Activated T-helper 17 cell treated with anti-CD3 and anti-CD28 coated beads, Interleukin-2, amount 50 U/mL, for 72 hours (primary cell): ENCODE results near the gene COX4I1. TPM values are rescaled to one million over a fixed set of nuclear protein-coding genes. Genes with fewer than 3 reads are reported as not detected.
A peak's percentile ranks its signal among the peaks of the same experiment; 100 is the strongest.
"Not testable (repeated sequence)": the region's sequence is repeated elsewhere in the genome, so short reads cannot be mapped to it uniquely, and the experiment has no call there.

ENCODE experiments used
- ATAC-seq: fragments of 150-1000 bp; cut with Tn5 transposase; replicated peaks from 2 replicates; pipeline ENCODE4 v1.10.0; 2021; ENCODE audit warnings: mild to moderate bottlenecking, moderate library complexity
- H3K27ac Mint-ChIP-seq: one replicate; pipeline ENCODE4 v1.8.0; 2022; ENCODE audit warnings: mixed read lengths
- H3K27me3 Mint-ChIP-seq: one replicate; pipeline ENCODE4 v1.8.0; 2022; ENCODE audit warnings: mixed read lengths
- H3K36me3 Mint-ChIP-seq: one replicate; pipeline ENCODE4 v1.8.0; 2022; ENCODE audit warnings: low read depth, mild to moderate bottlenecking, mixed read lengths
- H3K4me1 Mint-ChIP-seq: one replicate; pipeline ENCODE4 v1.8.0; 2022; ENCODE audit warnings: mixed read lengths
- H3K4me3 Mint-ChIP-seq: one replicate; pipeline ENCODE4 v1.8.0; 2022; ENCODE audit warnings: mild to moderate bottlenecking, mixed read lengths
- H3K9me3 Mint-ChIP-seq: one replicate; pipeline ENCODE4 v1.8.0; 2022; ENCODE audit warnings: mixed read lengths
- total RNA-seq, 2 donors: library from RNA; stranded (reverse); gene quantifications; one replicate each; pipeline ENCODE4 v1.2.3, GENCODE V29; 2022

Gene COX4I1
- total RNA-seq, 2 donors from 2014 or later, result 415 to 467 TPM

GRCh38 chr16:85803570-85803969, 4.1 kb downstream of the COX4I1 start:
- Mint-ChIP-seq H3K9me3 (no peaks in the 10 kb centered on the region), H3K27me3 (no peaks in the 10 kb centered on the region), H3K4me1 (peaks cover 15% of the 10 kb centered on the region), H3K27ac (no peak overlapping the region), H3K36me3 (peaks cover 75% of the 10 kb centered on the region), H3K4me3 (no peak overlapping the region)
- no peak for ATAC-seq

- H3K4me1 Mint-ChIP-seq, result peaks cover 15% of the 10 kb centered on the region
- H3K36me3 Mint-ChIP-seq, result peaks cover 69% of the 10 kb centered on the region
- H3K9me3 Mint-ChIP-seq, result no peaks in the 10 kb centered on the region
- no peak for ATAC-seq
- H3K27me3 Mint-ChIP-seq, result no peaks in the 10 kb centered on the region
- H3K27ac Mint-ChIP-seq, result no peak overlapping the region
- no peak overlapping the region for H3K4me3 Mint-ChIP-seq
Observed at GRCh38 chr16:85805442-85806045, 6.0 kb downstream of the COX4I1 start.

GRCh38 chr16:85806539-85806938, 7.0 kb downstream of the COX4I1 start:
- peaks cover 10% of the 10 kb centered on the region for H3K4me1 Mint-ChIP-seq
- no peaks in the 10 kb centered on the region for H3K9me3 Mint-ChIP-seq
- H3K36me3 Mint-ChIP-seq, result peaks cover 60% of the 10 kb centered on the region
- peaks cover 3% of the 10 kb centered on the region for H3K27me3 Mint-ChIP-seq
- no peak overlapping the region for H3K4me3 Mint-ChIP-seq
- no peak for ATAC-seq
- no peak overlapping the region for H3K27ac Mint-ChIP-seq

GRCh38 chr16:85807340-85807739, 7.8 kb downstream of the COX4I1 start:
- H3K27ac Mint-ChIP-seq, H3K27me3 Mint-ChIP-seq, H3K9me3 Mint-ChIP-seq, ATAC-seq, H3K4me3 Mint-ChIP-seq, H3K4me1 Mint-ChIP-seq: not testable (repeated sequence)
- H3K36me3 Mint-ChIP-seq, result peaks cover 52% of the 10 kb centered on the region

- not testable (repeated sequence) for H3K4me3 Mint-ChIP-seq, H3K4me1 Mint-ChIP-seq, ATAC-seq, H3K27ac Mint-ChIP-seq, H3K9me3 Mint-ChIP-seq, H3K27me3 Mint-ChIP-seq
- H3K36me3 Mint-ChIP-seq, result peaks cover 44% of the 10 kb centered on the region
Observed at GRCh38 chr16:85808104-85808503, 8.6 kb downstream of the COX4I1 start.

GRCh38 chr16:85808926-85809325, 9.4 kb downstream of the COX4I1 start:
- H3K9me3 Mint-ChIP-seq, result no peaks in the 10 kb centered on the region
- ATAC-seq, result no peak
- H3K4me3 Mint-ChIP-seq, result no peak overlapping the region
- peaks cover under 1% of the 10 kb centered on the region for H3K4me1 Mint-ChIP-seq
- H3K27me3 Mint-ChIP-seq, result peaks cover 7% of the 10 kb centered on the region
- no peak overlapping the region for H3K27ac Mint-ChIP-seq
- peaks cover 36% of the 10 kb centered on the region for H3K36me3 Mint-ChIP-seq

GRCh38 chr16:85809645-85810044, 10.2 kb downstream of the COX4I1 start:
- H3K4me1 Mint-ChIP-seq, result no peaks in the 10 kb centered on the region

GRCh38 chr16:85810097-85810741, 10.7 kb downstream of the COX4I1 start:
- no peak for ATAC-seq
- Mint-ChIP-seq H3K9me3 (no peaks in the 10 kb centered on the region), H3K4me1 (no peaks in the 10 kb centered on the region), H3K4me3 (no peak overlapping the region), H3K36me3 (peaks cover 23% of the 10 kb centered on the region), H3K27me3 (peaks cover 7% of the 10 kb centered on the region), H3K27ac (no peak overlapping the region)

More at GRCh38 chr16:85809645-85810044, 10.2 kb downstream of the COX4I1 start:
- Mint-ChIP-seq H3K36me3 (peaks cover 29% of the 10 kb centered on the region), H3K4me3 (no peak overlapping the region), H3K27me3 (peaks cover 7% of the 10 kb centered on the region), H3K27ac (no peak overlapping the region), H3K9me3 (no peaks in the 10 kb centered on the region)
- ATAC-seq, result no peak

GRCh38 chr16:85810742-85811115, 11.2 kb downstream of the COX4I1 start:
- no peaks in the 10 kb centered on the region for H3K4me1 Mint-ChIP-seq
- no peaks in the 10 kb centered on the region for H3K9me3 Mint-ChIP-seq
- no peak overlapping the region for H3K4me3 Mint-ChIP-seq
- no peak overlapping the region for H3K27ac Mint-ChIP-seq
- H3K36me3 Mint-ChIP-seq, result peaks cover 18% of the 10 kb centered on the region
- peaks cover 7% of the 10 kb centered on the region for H3K27me3 Mint-ChIP-seq
- no peak for ATAC-seq

- Mint-ChIP-seq H3K9me3 (no peaks in the 10 kb centered on the region), H3K36me3 (peaks cover 3% of the 10 kb centered on the region)
- no peak for ATAC-seq
Observed at GRCh38 chr16:85812031-85812807, 12.7 kb downstream of the COX4I1 start.

GRCh38 chr16:85812811-85813700, 13.6 kb downstream of the COX4I1 start:
- no peaks in the 10 kb centered on the region for H3K9me3 Mint-ChIP-seq
- H3K27me3 Mint-ChIP-seq, result peaks cover 7% of the 10 kb centered on the region
- no peaks in the 10 kb centered on the region for H3K36me3 Mint-ChIP-seq
- H3K4me3 Mint-ChIP-seq, result no peak overlapping the region
- H3K4me1 Mint-ChIP-seq, result no peaks in the 10 kb centered on the region
- no peak overlapping the region for H3K27ac Mint-ChIP-seq
- no peak for ATAC-seq

More at GRCh38 chr16:85812031-85812807, 12.7 kb downstream of the COX4I1 start:
- no peak overlapping the region for H3K27ac Mint-ChIP-seq
- no peaks in the 10 kb centered on the region for H3K4me1 Mint-ChIP-seq
- H3K4me3 Mint-ChIP-seq, result no peak overlapping the region
- H3K27me3 Mint-ChIP-seq, result peaks cover 7% of the 10 kb centered on the region

- no peaks in the 10 kb centered on the region for H3K9me3 Mint-ChIP-seq
- no peaks in the 10 kb centered on the region for H3K4me1 Mint-ChIP-seq
- peaks cover 7% of the 10 kb centered on the region for H3K27me3 Mint-ChIP-seq
- no peak for ATAC-seq
- no peaks in the 10 kb centered on the region for H3K36me3 Mint-ChIP-seq
- no peak overlapping the region for H3K4me3 Mint-ChIP-seq
- no peak overlapping the region for H3K27ac Mint-ChIP-seq
Observed at GRCh38 chr16:85816159-85816558, 16.7 kb downstream of the COX4I1 start.

GRCh38 chr16:85817195-85817594, 17.7 kb downstream of the COX4I1 start:
- not testable (repeated sequence) for H3K36me3 Mint-ChIP-seq, H3K4me1 Mint-ChIP-seq, H3K27ac Mint-ChIP-seq, H3K9me3 Mint-ChIP-seq, ATAC-seq, H3K27me3 Mint-ChIP-seq, H3K4me3 Mint-ChIP-seq

- peak; percentile 85 for ATAC-seq
- Mint-ChIP-seq H3K27me3 (no peaks in the 10 kb centered on the region), H3K36me3 (no peaks in the 10 kb centered on the region), H3K4me3 (no peak overlapping the region), H3K9me3 (no peaks in the 10 kb centered on the region), H3K4me1 (no peaks in the 10 kb centered on the region), H3K27ac (no peak overlapping the region)
Observed at GRCh38 chr16:85819245-85819644, 19.8 kb downstream of the COX4I1 start.
